Measurements from ENCODE around the gene FKBP5. TPM values are rescaled to one million over a fixed set of nuclear protein-coding genes. Genes with fewer than 3 reads are reported as not detected.
"Not testable (repeated sequence)": the region's sequence is repeated elsewhere in the genome, so short reads cannot be mapped to it uniquely, and the experiment has no call there.

Gene FKBP5
- total RNA-seq, 1 donor from 2014 or later: 108 TPM

DNA sequence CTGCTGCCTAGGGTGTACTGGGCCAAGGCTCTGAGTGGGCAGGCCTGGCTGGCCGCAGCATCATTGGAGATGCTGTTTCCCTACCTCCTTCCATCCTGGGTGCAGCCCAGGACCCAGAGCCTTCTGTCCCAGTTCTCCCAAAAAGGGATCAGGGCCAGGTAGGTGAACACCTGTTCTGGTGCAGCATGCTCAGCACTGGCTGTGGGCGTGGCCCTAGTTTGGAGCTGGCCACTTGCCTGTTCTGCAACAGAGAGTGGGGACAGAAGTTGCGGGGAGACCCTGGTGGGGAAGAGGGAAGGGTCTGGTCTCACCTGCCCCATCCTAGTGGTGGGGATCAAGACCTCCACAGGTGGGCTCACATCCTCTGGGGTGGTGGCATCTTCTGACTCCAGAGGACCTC, 46.7 kb upstream of the FKBP5 start:
- TF ChIP-seq, protein P1, sequence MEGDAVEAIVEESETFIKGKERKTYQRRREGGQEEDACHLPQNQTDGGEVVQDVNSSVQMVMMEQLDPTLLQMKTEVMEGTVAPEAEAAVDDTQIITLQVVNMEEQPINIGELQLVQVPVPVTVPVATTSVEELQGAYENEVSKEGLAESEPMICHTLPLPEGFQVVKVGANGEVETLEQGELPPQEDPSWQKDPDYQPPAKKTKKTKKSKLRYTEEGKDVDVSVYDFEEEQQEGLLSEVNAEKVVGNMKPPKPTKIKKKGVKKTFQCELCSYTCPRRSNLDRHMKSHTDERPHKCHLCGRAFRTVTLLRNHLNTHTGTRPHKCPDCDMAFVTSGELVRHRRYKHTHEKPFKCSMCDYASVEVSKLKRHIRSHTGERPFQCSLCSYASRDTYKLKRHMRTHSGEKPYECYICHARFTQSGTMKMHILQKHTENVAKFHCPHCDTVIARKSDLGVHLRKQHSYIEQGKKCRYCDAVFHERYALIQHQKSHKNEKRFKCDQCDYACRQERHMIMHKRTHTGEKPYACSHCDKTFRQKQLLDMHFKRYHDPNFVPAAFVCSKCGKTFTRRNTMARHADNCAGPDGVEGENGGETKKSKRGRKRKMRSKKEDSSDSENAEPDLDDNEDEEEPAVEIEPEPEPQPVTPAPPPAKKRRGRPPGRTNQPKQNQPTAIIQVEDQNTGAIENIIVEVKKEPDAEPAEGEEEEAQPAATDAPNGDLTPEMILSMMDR (IDR thresholded peaks at IDR 0.05): no peak
- no peaks in the 10 kb centered on the region for H3K27me3 Mint-ChIP-seq (ENCODE audit: unreplicated experiment)
- H3K9me3 Mint-ChIP-seq (ENCODE audit: unreplicated experiment): no peaks in the 10 kb centered on the region
- H3K36me3 Mint-ChIP-seq (ENCODE audit: unreplicated experiment): no peaks in the 10 kb centered on the region
- DNase-seq (ENCODE audit: extremely low spot score, unreplicated experiment): no peak
- peaks cover 37% of the 10 kb centered on the region for H3K4me1 Mint-ChIP-seq (ENCODE audit: unreplicated experiment)
- H3K4me3 Mint-ChIP-seq (ENCODE audit: unreplicated experiment): no peak overlapping the region
- H3K27ac Mint-ChIP-seq (ENCODE audit: unreplicated experiment): no peak overlapping the region

DNA sequence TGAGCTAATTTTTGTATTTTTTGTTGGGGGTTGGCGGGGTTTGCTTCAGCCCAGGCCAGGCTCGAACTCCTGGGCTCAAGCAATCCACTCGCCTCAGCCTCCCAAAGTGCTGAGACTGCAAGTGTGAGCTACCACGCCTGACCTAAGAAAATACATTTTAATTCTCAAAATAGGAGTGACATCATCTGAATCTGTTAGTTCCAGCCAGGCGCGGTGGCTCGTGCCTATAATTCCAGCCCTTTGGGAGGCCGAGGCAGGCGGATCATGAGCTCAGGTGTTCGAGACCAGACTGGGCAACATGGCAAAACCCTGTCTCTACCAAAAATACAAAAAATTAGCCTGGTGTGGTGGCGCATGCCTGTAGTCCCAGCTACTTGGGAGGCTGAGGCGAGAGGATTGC, 45.6 kb upstream of the FKBP5 start:
- not testable (repeated sequence) for DNase-seq (ENCODE audit: extremely low spot score, unreplicated experiment); H3K9me3 Mint-ChIP-seq (ENCODE audit: unreplicated experiment); H3K27ac Mint-ChIP-seq (ENCODE audit: unreplicated experiment); H3K36me3 Mint-ChIP-seq (ENCODE audit: unreplicated experiment); H3K27me3 Mint-ChIP-seq (ENCODE audit: unreplicated experiment); H3K4me3 Mint-ChIP-seq (ENCODE audit: unreplicated experiment)
- H3K4me1 Mint-ChIP-seq (ENCODE audit: unreplicated experiment): peaks cover 45% of the 10 kb centered on the region

DNA sequence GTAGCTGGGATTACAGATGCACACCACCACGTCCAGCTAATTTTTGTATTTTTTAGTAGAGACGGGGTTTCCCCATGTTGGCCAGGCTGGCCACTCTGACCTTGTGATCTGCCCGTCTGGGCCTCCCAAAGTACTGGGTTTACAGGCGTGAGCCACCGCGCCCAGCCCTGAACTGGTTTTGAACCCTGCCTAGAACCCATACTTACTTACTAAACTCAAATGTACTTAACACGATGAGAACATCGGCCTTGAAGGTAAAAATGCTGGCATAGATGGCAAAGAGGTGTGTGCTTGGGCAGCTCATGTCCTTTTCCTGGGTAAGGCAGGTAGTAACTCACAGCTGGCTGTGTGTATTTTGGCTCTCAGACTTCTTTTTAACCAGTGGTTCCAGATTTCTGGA, 44.9 kb upstream of the FKBP5 start:
- H3K4me1 Mint-ChIP-seq (ENCODE audit: unreplicated experiment): peaks cover 50% of the 10 kb centered on the region
- no peak for DNase-seq (ENCODE audit: extremely low spot score, unreplicated experiment)
- no peaks in the 10 kb centered on the region for H3K36me3 Mint-ChIP-seq (ENCODE audit: unreplicated experiment)
- H3K27me3 Mint-ChIP-seq (ENCODE audit: unreplicated experiment): no peaks in the 10 kb centered on the region
- TF ChIP-seq, protein P1 (IDR thresholded peaks at IDR 0.05): no peak
- no peaks in the 10 kb centered on the region for H3K9me3 Mint-ChIP-seq (ENCODE audit: unreplicated experiment)
- H3K27ac Mint-ChIP-seq (ENCODE audit: unreplicated experiment): peak overlapping the region; percentile 99
- H3K4me3 Mint-ChIP-seq (ENCODE audit: unreplicated experiment): no peak overlapping the region

DNA sequence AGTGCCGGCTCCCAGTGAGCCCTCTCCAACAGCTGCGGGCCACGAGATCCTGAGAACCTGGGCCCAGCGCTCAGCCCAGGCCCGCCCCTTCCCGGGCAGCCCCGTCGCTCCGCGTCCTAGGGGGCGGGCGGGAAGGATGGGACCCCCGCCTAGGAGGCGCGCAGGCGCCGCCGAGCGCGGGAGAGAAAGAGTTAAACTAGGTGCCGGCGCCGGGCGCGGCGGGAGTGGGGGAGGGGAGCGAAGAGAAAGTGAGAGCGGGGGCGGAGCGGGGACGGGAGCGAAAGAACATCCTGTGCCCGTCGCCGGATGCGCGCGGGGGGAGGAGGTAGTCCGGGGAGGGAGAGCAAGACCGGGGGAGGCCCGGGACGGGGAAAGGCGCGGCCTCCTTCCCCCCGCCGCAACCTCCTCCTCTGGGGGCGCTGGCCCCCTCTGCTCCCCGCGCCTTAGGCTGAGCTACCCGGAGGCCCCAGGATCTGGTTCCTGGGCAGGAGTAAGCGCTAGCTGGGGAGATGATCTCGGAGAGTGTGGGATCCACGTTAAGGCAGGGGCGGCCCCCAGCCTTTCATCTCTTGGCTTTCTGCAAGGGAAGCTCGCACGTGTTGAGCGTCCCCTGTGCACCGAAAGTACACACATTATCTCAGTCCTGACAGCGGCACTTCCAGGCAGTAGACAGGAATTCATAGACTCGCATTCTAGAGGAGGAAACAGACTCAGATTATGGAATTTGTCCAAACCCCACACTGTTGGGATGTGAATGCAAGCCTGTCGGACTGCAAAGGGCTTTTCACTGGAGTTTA, 43.2 kb upstream of the FKBP5 start:
- no peaks in the 10 kb centered on the region for H3K36me3 Mint-ChIP-seq (ENCODE audit: unreplicated experiment)
- peak overlapping the region; percentile 83 for H3K4me3 Mint-ChIP-seq (ENCODE audit: unreplicated experiment)
- TF ChIP-seq, protein P1 (IDR thresholded peaks at IDR 0.05): no peak
- H3K4me1 Mint-ChIP-seq (ENCODE audit: unreplicated experiment): peaks cover 58% of the 10 kb centered on the region
- DNase-seq (ENCODE audit: extremely low spot score, unreplicated experiment): peak; percentile 96
- no peaks in the 10 kb centered on the region for H3K9me3 Mint-ChIP-seq (ENCODE audit: unreplicated experiment)
- peak overlapping the region; percentile 99 for H3K27ac Mint-ChIP-seq (ENCODE audit: unreplicated experiment)
- no peaks in the 10 kb centered on the region for H3K27me3 Mint-ChIP-seq (ENCODE audit: unreplicated experiment)

DNA sequence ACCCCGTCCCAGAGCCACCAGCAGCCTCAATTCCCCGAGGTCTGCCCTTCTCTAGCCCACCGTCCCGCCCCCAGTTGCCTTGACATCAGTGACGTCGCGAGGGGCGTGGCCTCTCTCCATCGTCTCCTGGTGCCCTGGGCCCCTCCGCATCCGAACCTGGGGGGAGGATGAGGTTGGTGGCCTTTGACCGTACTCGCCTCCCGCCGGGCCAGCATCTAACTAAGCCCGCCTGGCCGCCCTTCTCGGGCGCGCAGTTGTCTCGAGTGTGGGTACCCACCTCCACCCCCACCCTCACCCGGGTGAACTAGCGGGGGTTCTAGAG, 42.7 kb upstream of the FKBP5 start:
- H3K36me3 Mint-ChIP-seq (ENCODE audit: unreplicated experiment): no peaks in the 10 kb centered on the region
- no peaks in the 10 kb centered on the region for H3K9me3 Mint-ChIP-seq (ENCODE audit: unreplicated experiment)
- no peaks in the 10 kb centered on the region for H3K27me3 Mint-ChIP-seq (ENCODE audit: unreplicated experiment)
- H3K4me1 Mint-ChIP-seq (ENCODE audit: unreplicated experiment): peaks cover 63% of the 10 kb centered on the region
- peak; percentile 93 for DNase-seq (ENCODE audit: extremely low spot score, unreplicated experiment)
- TF ChIP-seq, protein P1 (IDR thresholded peaks at IDR 0.05): no peak
- peak overlapping the region; percentile 83 for H3K4me3 Mint-ChIP-seq (ENCODE audit: unreplicated experiment)
- H3K27ac Mint-ChIP-seq (ENCODE audit: unreplicated experiment): peak overlapping the region; percentile 99
